Central memory CD4-positive, alpha-beta T cell (primary cell): Measurements from ENCODE around the gene PRSS48.
"Not testable (repeated sequence)": the region's sequence is repeated elsewhere in the genome, so short reads cannot be mapped to it uniquely, and the experiment has no call there.

ENCODE experiments used
- DNase-seq: peaks from one replicate; pipeline ENCODE4 v3.0.0; 2022
- total RNA-seq, 3 experiments: gene quantifications; one replicate each; lab custom pipeline; 2026; lab: John Stamatoyannopoulos, UW

The PRSS48 gene
- total RNA-seq: 0 reads per million in 3 experiments

DNA sequence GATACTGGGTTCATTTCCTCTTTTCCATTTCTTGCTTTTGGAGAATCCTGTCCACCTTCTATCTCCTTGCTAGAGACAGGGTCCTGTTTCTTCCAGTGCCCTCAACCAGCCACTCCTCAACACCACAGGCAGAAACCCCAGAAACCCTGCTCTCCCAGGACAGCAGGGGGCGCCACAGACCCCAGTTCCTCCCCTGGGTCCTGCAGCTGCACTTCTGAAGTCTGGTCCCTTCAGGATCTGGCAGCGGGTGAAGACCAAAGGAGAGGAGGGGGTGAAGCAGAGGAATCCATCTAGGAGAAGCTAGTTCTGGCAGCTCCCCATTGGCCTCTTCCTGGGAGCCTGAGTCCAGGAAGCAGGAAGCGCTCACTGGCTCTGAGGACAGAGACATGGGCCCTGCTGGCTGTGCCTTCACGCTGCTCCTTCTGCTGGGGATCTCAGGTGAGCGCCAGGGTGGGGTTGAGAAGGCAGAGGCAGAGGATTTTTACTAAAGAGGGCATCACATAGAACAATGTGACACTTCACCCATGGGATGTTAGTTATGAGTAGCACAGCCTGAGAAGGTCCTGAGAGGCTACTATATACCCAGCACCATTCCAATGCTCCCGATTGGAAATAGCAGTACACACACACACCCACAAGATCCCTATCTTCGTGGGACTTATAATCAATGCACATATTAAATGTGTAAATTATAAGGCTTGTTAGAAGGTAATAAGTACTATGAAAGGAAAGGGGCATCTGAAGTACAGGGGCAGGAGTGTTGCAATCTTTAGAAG is at the start of gene PRSS48:
Gene PRSS48 (plus strand): TSS at position 375 of the 776 bp plus-strand sequence. CDS start 12 bp downstream, at position 387.
- DNase-seq: no peak

DNA sequence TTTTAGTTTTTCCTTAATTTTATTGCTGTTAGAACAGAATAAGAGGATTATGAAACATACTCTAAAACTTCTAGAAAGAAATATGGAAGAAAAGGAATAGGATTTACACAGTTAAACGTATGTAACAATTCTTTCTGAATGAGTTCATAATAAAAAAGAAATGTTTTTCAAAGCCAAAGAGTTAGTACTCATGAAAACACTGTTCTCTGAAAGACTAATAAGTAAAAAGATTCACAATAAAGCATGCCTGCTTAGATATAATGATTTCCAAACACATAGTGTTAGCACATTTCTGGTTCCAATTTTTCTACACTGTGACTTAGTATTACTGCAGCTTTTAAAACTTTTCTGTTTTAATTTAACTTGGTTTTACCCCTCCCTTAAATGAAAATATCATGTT is 49.8 kb upstream of the PRSS48 start:
- no peak for DNase-seq

DNA sequence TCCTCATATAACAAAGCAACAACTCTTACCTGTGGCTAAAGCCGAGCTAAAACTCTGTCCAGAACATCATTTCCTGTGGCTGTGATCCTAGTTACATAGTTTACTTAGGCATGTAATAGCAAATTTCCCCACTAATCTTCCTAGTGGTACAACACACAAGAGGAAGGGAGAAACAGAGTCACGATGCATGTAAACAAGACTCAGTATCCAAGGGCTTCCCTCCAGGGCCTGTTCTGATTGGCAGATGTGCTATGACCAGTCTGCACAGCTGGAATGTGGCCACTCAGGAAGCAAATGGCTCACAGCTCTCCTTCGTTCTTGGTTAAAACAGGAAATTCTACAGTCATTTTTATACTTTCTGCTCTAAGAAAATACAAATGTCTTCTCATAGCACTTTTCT is 49.2 kb upstream of the PRSS48 start:
- no peak for DNase-seq

DNA sequence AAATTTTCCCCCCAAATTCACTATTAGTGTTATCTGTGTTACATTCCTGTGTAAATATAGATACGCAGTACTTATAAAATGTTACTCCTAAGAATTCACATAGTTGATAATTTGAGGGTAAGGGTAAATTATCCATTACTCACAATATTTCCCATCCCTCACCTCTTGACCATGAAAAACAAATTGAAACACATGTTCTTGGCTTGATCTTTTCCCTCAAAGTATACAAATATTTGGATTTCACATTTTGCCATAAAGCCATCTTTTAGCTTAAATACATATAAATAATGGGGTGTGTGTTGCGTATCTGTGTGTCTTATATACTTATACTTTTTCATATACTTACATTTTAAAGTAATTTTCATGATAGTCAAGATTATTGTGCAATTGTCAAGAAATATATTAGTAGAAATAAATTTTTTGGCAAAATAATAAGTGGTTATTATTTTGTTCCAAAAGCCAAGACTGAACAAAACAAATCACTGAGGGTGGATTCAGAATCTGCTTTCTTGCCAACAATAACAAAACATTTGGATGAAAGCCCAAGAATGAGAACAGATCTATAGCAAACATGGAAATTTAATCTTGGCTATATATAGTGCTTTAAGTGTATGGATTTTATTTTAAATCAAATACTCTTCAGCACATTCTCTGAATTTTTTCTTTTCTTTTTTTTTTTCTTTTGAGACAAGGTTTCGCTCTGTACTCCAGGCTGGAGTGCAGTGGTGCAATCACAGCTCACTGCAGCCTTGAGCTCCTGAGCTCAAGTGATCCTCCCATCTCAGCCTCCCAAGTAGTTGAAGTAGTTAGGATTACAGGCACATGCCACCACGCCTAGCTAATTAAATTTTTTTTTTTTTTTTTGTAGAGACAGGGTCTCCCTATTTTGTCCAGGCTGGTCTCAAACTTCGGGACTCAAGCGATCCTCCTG is 48.5 kb upstream of the PRSS48 start:
- DNase-seq: no peak

DNA sequence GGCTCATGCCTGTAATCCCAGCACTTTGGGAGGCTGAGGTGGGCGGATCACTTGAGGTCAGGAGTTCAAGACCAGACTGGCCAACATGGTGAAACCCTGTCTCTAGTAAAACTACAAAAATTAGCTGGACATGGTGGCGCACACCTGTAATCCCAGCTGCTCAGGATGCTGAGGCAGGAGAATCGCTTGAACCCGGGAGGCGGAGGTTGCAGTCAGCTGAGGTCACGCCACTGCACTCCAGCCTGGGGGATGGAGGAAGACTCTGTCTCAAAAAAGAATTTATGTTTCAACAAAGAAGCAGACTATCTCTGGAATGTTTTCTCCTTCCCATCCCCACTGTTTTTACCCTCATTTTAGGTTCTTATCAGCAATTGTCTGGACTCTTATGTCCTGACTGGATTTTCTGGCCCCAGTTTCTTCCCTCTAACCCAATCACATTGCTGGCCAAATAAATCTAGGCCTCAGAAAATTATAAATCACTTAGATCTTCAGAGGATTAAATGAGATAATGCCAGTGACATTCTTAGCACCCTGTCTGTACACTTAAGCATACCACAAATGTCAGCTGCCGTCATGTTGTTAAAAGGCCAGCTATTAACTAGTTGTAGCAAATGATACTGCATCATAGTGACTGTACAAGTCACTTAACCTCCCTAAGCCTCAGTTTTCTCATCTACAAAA is 44.9 kb upstream of the PRSS48 start:
- no peak for DNase-seq

DNA sequence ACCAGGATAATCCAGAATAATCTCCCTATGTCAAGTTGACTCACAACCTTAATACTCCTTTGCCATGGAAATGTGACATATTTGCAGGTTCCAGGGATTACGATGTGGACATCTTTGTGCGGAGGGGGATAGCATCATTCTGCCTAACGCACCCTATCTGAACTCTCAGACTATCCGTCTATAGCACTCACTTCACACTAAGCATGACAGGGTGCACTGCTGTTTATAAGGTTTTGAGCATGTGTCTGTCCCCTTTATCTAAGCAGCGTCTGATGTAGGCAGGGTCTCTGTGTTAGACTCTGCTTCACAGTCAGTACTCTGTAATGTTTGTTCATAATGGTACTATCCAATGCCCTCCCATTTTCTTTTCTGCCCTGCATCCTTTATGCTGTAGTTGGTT is 43.4 kb upstream of the PRSS48 start:
- no peak for DNase-seq

- DNase-seq: not testable (repeated sequence)
Observed at GRCh38 chr4:151235373-151235772, 41.6 kb upstream of the PRSS48 start.

DNA sequence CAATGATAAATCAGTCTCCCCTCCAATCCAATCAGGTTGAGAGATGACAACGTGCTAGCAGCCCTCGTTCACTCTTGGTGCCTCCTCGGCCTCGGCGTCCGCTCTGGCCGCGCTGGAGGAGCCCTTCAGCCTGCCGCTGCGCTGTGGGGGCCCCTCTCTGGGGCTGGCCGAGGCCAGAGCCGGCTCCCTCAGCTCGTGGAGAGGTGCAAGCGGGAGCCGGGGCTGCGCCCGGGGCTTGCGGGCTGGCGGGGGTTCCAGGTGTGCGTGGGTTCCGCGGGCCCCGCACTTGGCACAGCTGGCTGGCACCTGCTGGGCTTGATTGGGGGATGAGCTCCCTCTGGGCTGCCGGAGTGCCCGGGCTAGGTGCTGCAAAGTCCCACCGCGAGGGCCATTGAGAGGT is 40.9 kb upstream of the PRSS48 start:
- DNase-seq: no peak

- no peak for DNase-seq
Observed at GRCh38 chr4:151238477-151238876, 38.5 kb upstream of the PRSS48 start.

- no peak for DNase-seq
Observed at GRCh38 chr4:151239608-151240007, 37.4 kb upstream of the PRSS48 start.

DNA sequence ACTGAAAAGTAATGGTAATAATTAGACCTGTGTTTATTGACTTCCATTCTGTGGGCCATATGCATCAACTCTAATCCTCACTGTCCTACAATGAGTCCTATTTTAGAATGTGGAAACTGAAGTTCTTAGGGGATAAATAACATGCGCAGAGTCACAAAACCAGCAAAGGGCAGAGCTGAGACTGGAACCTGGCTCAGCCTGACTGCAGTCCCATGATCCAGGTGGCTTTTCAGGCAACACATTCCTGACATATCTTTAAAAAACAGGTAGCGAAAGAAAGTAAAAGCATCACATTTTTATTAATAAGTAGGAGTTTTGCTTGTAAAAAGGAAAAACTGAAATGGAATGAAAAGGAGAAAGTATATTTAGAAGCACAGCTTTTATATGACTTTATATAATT is 34.7 kb upstream of the PRSS48 start:
- no peak for DNase-seq

GRCh38 chr4:151246742-151247141 is 30.2 kb upstream of the PRSS48 start:
- DNase-seq: no peak

DNA sequence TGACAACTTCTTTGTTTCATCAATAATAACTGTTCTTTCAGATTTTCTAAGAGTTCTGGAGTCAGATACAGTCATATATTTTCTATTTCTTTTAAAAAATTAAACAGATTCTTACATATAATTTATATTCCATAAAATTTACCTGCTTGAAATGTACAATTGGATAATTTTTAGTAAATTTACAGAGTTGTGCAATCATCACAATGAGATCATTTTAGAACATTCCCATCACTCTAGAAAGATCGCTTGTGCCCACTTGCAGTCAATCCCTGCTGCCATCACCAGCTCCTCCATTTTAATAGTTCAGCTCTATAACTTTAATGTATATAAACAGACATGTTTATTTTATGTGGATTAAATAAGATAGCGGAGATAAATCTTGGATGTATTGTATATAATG is 29.6 kb upstream of the PRSS48 start:
- DNase-seq: no peak

- no peak for DNase-seq
Observed at GRCh38 chr4:151248519-151248918, 28.4 kb upstream of the PRSS48 start.

- no peak for DNase-seq
Observed at GRCh38 chr4:151250706-151251105, 26.3 kb upstream of the PRSS48 start.

DNA sequence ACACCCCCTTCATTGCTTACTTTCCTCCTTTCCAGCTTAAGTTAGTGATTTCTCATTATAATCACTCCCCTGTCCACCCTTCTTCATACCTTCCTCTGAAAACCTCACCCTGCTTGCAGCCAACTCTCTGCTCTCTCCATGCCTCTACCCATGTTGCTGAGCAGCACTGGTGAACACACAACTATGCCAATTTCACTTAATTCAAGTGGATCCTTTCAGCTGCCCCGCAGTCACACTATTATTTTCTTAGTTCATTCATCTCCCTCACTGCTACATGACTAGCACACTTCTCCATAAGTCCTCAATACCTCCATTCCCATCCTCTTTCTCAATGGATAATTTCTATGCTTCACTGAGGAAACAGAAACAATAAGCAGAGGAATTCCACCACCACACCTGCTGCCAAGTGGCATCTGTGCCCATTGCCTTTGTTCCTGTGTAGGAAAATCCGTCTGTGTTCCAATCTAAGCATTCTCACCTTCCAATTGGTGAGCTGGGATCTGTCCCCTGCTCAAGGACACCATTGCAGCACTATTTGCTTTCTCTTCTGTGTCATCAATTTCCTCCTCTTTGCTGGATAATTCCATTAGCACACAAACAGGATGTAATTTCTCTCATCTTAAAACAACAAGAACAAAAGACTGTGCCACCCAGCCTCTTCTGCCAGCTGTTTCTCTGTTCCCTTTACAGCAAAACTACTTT is 25.2 kb upstream of the PRSS48 start:
- DNase-seq: no peak

GRCh38 chr4:151255226-151255625 is 21.7 kb upstream of the PRSS48 start:
- DNase-seq: not testable (repeated sequence)

GRCh38 chr4:151255680-151256079 is 21.3 kb upstream of the PRSS48 start:
- not testable (repeated sequence) for DNase-seq

- DNase-seq: no peak
Observed at GRCh38 chr4:151256134-151256533, 20.8 kb upstream of the PRSS48 start.

DNA sequence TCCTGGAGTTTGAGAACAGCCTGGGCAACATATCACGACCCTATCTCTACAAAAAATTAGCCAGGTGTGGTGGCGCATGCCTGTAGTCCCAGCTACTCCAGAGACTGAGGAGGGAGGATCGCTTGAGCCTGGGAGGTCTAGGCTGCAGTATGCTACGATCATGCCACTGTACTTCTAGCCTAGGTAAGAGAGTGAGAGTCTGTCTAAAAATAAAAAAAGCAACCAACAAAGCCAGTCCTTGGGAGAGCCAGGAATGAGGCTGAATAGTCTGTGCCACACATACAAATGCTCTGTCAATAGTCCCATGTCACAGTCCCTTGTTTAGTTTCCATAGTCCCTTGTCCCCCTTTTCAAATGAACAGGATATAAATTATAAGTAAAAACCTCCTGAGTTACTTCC is 19.3 kb upstream of the PRSS48 start:
- no peak for DNase-seq

- no peak for DNase-seq
Observed at GRCh38 chr4:151259752-151260151, 17.2 kb upstream of the PRSS48 start.

DNA sequence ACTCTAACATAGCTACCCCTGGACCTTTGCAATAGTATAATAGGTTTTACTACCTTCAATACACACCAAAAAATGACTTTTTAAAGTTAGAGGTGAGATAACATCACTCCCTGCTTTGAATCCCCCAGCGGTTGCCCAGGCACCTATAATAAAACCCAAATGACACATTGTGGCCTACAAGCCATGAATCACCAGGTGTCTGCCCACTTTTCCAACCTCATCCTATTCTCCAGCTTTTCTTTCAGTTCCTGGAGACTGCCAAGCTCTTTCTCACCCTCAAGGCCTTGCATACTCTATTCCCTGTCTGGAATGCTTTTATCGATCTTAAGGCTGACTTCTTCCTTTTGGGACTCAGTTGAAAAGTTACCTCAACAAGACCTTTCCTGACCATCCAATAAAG is 16.4 kb upstream of the PRSS48 start:
- no peak for DNase-seq

DNA sequence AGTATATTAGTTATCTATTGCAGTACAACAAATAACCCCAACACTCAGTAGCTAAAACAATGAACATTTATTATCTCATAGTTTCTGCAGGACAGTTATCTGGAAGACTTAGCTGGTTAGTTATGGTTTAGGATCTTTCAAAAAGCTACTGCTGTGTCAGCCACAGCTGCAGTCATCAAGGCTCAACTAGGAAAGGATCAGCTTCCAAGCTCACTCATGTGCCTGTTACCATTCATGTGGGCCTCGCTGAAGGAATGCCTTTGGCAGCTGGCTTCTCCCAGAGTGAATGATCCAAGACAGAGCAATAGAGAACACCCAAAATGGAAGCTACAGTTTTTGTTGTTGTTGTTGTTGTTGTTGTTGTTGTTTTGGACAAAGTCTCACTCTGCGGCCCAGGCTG is 13.5 kb upstream of the PRSS48 start:
- DNase-seq: no peak
